ENCODE results near the gene MALRD1.

- TF ChIP-seq POLR2AphosphoS5 (IDR thresholded peaks at IDR 0.05) (no peak), POLR2A (IDR thresholded peaks at IDR 0.05; ENCODE audit: low read depth) (no peak), CTCF (IDR thresholded peaks at IDR 0.05) (no peak), EP300 (IDR thresholded peaks at IDR 0.05) (no peak)
Observed at GRCh38 chr10:19626156-19626555, 577.6 kb downstream of the MALRD1 start.
